GM10266 (cell line): ENCODE results near the gene HSD17B2.

Source experiments
- DNase-seq: peaks from one replicate; pipeline ENCODE4 v3.0.0; 2012; ENCODE audit errors: extremely low spot score
- CTCF ChIP-seq: IDR thresholded peaks from 2 replicates; pipeline ENCODE4 v1.5.1; 2012; ENCODE audit warnings: mild to moderate bottlenecking, low read depth; ENCODE audit not compliant: control insufficient read depth, insufficient read depth; ENCODE audit errors: missing control alignments

HSD17B2 gene

GRCh38 chr16:82042144-82042543 is 7.1 kb downstream of the HSD17B2 start:
- DNase-seq: no peak
- TF ChIP-seq CTCF: no peak

DNA sequence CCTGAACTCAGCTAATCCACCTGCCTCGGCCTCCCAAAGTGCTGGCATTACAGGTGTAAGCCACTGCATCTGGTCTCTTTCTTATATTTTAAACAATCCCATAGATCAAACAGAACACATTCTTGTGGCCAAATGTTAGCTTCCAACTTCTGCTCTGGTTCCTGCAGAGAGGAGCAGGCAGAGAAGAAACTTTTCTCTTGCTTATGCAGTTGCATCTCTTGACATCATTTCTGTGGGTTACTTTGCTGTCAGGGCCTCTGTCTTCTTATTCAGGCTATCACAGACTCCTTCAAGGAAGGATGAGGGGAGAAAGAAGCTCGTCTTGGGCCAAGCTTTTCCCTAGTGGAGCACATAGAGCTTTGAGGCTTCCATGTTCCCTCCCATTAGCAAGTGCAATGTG is 7.8 kb downstream of the HSD17B2 start:
- DNase-seq: no peak
- no peak for TF ChIP-seq CTCF

DNA sequence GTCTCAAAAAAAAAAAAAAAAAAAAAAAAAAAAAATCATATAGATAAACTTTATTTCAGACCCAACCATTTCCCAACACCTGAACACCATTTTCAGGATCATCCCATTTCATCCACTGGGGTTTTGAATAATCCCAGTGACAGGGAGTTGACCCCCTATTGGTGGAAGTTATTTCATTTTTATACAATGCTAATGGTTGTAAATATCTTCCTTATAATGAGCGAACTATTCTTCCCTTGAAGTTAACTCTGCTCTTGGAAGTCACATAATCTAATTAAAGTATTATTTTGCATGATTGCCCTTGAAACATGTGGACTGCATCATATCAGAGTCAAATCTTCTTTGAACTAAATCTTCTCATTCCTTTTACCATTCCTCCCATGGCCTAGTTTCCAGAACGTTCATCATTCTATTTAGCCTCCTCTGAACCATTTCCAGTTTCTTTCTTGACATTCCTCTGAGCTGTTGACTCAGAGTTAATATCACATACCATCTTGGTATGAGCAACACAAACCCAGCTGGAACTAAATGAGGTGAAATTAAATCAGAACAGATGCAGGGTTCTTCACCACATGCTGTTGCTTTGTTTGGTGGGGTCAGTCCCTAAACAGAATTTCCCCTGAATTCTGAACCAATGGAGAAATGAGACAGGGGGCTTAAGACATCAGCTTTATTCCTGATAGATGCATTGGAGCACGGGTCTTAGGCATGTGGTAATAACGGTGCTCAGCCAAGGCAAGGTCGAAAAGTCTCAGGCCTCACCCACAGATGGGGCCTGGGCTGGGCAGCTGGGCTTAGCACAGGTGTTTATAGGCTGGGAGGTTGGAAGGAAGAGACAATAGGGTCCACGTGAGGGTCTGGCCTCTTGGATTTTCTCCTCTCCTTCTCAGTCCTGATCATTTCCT is 8.9 kb downstream of the HSD17B2 start:
- no peak for DNase-seq
- TF ChIP-seq CTCF: no peak

GRCh38 chr16:82044585-82044911 is 9.5 kb downstream of the HSD17B2 start:
- TF ChIP-seq CTCF: no peak
- DNase-seq: no peak

GRCh38 chr16:82045465-82045864 is 10.4 kb downstream of the HSD17B2 start:
- no peak for DNase-seq
- TF ChIP-seq CTCF: no peak

- no peak for TF ChIP-seq CTCF
- no peak for DNase-seq
Observed at GRCh38 chr16:82046541-82046940, 11.5 kb downstream of the HSD17B2 start.

DNA sequence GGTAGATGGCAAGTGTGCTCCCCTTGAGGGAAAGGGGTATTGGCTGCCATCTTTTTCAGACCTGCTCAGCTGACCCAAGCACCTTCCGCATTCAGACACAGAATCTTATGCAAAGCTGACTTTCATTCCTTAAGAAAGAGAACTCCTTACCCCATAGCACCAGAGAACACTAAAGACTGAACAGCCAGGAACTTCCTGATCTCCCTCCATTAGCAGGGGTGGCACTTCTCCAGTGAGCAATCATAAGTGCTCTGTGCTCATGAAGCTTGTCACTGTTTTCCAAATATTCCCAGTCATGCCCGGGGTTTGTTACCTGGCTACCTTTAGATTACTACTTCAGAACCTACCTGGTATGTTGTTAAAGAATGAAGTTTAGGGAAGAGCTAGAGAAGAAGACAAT is 11.9 kb downstream of the HSD17B2 start:
- DNase-seq: no peak
- no peak for TF ChIP-seq CTCF
